Neutrophil (primary cell): ENCODE measurements around the gene SH3RF3.

Source experiments
- H3K27ac ChIP-seq: fragments of 200-600 bp; sonication (generic); 2 replicates; pipeline ENCODE4 v1.5.1; 2016; ENCODE audit warnings: mild to moderate bottlenecking, moderate library complexity
- H3K27me3 ChIP-seq: fragments of 200-600 bp; sonication (generic); 2 replicates; pipeline ENCODE4 v1.6.0; 2016; ENCODE audit warnings: mild to moderate bottlenecking
- H3K36me3 ChIP-seq: fragments of 200-600 bp; sonication (generic); 2 replicates; pipeline ENCODE4 v1.5.1; 2017
- H3K4me1 ChIP-seq, 2 experiments: fragments of 200-600 bp in 1 of 2; sonication (generic) in 1 of 2; 1 replicate in 1 of 2; 2 replicates in 1 of 2; pipeline versions ENCODE4 v1.5.1 to v1.6.1; 2013 to 2016; ENCODE audit warnings: low read depth in 1 of 2, low read length in 1 of 2, mild to moderate bottlenecking in 1 of 2, moderate library complexity in 1 of 2; ENCODE audit not compliant: control insufficient read depth in 1 of 2, insufficient read depth in 1 of 2
- H3K4me3 ChIP-seq, 2 experiments: fragments of 200-600 bp in 1 of 2; sonication (generic) in 1 of 2; 1 replicate in 1 of 2; 2 replicates in 1 of 2; pipeline ENCODE4 v1.5.1; 2013 to 2016; ENCODE audit warnings: low read depth in 1 of 2, low read length in 1 of 2, mild to moderate bottlenecking in 1 of 2, moderate library complexity in 1 of 2
- H3K9me3 ChIP-seq: fragments of 200-600 bp; sonication (generic); 2 replicates; pipeline ENCODE4 v1.5.1; 2016
- CTCF ChIP-seq: fragments of 200-600 bp; sonication (generic); IDR thresholded peaks from 2 replicates; pipeline ENCODE4 v1.5.1; 2016; ENCODE audit warnings: antibody characterized with exemption

Gene SH3RF3

GRCh38 chr2:109172556-109173105 lies 43.6 kb downstream of the SH3RF3 start:
- no peak overlapping the region for H3K27ac ChIP-seq
- H3K4me1 ChIP-seq = no peaks in the 10 kb centered on the region
- no peaks in the 10 kb centered on the region for H3K9me3 ChIP-seq
- H3K36me3 ChIP-seq = no peaks in the 10 kb centered on the region
- H3K27me3 ChIP-seq = peaks cover 23% of the 10 kb centered on the region
- no peak overlapping the region for H3K4me3 ChIP-seq
- TF ChIP-seq CTCF = no peak

GRCh38 chr2:109173311-109174171 lies 44.5 kb downstream of the SH3RF3 start:
- H3K9me3 ChIP-seq = no peaks in the 10 kb centered on the region
- no peaks in the 10 kb centered on the region for H3K36me3 ChIP-seq
- no peaks in the 10 kb centered on the region for H3K4me1 ChIP-seq
- no peak overlapping the region for H3K4me3 ChIP-seq
- no peak for TF ChIP-seq CTCF
- H3K27ac ChIP-seq = no peak overlapping the region
- peaks cover 23% of the 10 kb centered on the region for H3K27me3 ChIP-seq

- H3K4me1 ChIP-seq = peaks cover 0 to 3% of the 10 kb centered on the region in 2 experiments
- no peaks in the 10 kb centered on the region for H3K9me3 ChIP-seq
- H3K27me3 ChIP-seq = peaks cover 23% of the 10 kb centered on the region
- no peak overlapping the region for H3K4me3 ChIP-seq
- TF ChIP-seq CTCF = no peak
- H3K36me3 ChIP-seq = no peaks in the 10 kb centered on the region
- H3K27ac ChIP-seq = no peak overlapping the region
Measured at GRCh38 chr2:109174214-109174613, 45.2 kb downstream of the SH3RF3 start.

GRCh38 chr2:109174626-109175349 lies 45.8 kb downstream of the SH3RF3 start:
- no peaks in the 10 kb centered on the region for H3K36me3 ChIP-seq
- H3K4me1 ChIP-seq = peaks cover 0 to 8% of the 10 kb centered on the region in 2 experiments
- H3K27ac ChIP-seq = no peak overlapping the region
- H3K4me3 ChIP-seq = no peak overlapping the region
- H3K9me3 ChIP-seq = no peaks in the 10 kb centered on the region
- TF ChIP-seq CTCF = no peak
- H3K27me3 ChIP-seq = peaks cover 23% of the 10 kb centered on the region

- TF ChIP-seq CTCF = no peak
- no peak overlapping the region for H3K27ac ChIP-seq
- H3K36me3 ChIP-seq = no peaks in the 10 kb centered on the region
- no peak overlapping the region for H3K4me3 ChIP-seq
- no peaks in the 10 kb centered on the region for H3K9me3 ChIP-seq
- H3K4me1 ChIP-seq = peaks cover 0 to 9% of the 10 kb centered on the region in 2 experiments
- peaks cover 22% of the 10 kb centered on the region for H3K27me3 ChIP-seq
Measured at GRCh38 chr2:109175350-109175678, 46.3 kb downstream of the SH3RF3 start.
